WERI-Rb-1 (cell line): ENCODE data around the gene SPINT2.
A peak's percentile ranks its signal among the peaks of the same experiment; 100 is the strongest.

ENCODE experiments used
- DNase-seq: peaks from one replicate; pipeline ENCODE4 v3.0.0-alpha.2; 2020
- H3K27ac ChIP-seq: fragments of 250-450 bp; sonication (Bioruptor Pico); 2 replicates; pipeline ENCODE4 v1.5.1; 2020; ENCODE audit warnings: mild to moderate bottlenecking, moderate library complexity
- H3K27me3 ChIP-seq: fragments of 250-450 bp; sonication (Bioruptor Pico); 2 replicates; pipeline ENCODE4 v1.5.1; 2021; ENCODE audit warnings: mild to moderate bottlenecking, low read depth, moderate library complexity; ENCODE audit not compliant: insufficient read depth, severe bottlenecking
- H3K36me3 ChIP-seq: fragments of 250-450 bp; sonication (Bioruptor Pico); 2 replicates; pipeline ENCODE4 v1.5.1; 2020; ENCODE audit warnings: mild to moderate bottlenecking, moderate library complexity
- H3K4me3 ChIP-seq: 2 replicates; pipeline ENCODE4 v1.5.1; 2011; ENCODE audit warnings: low read depth, mild to moderate bottlenecking, control low read depth, low read length
- H3K9me3 ChIP-seq: fragments of 250-450 bp; sonication (Bioruptor Pico); 2 replicates; pipeline ENCODE4 v1.5.1; 2021; ENCODE audit warnings: mild to moderate bottlenecking, moderate library complexity; ENCODE audit not compliant: severe bottlenecking
- TF ChIP-seq, protein P1 (sequence below): IDR thresholded peaks from 2 replicates; pipeline ENCODE4 v1.5.1; 2011; ENCODE audit warnings: low read depth, mild to moderate bottlenecking, control low read depth, inconsistent platforms, low read length

The SPINT2 gene

DNA sequence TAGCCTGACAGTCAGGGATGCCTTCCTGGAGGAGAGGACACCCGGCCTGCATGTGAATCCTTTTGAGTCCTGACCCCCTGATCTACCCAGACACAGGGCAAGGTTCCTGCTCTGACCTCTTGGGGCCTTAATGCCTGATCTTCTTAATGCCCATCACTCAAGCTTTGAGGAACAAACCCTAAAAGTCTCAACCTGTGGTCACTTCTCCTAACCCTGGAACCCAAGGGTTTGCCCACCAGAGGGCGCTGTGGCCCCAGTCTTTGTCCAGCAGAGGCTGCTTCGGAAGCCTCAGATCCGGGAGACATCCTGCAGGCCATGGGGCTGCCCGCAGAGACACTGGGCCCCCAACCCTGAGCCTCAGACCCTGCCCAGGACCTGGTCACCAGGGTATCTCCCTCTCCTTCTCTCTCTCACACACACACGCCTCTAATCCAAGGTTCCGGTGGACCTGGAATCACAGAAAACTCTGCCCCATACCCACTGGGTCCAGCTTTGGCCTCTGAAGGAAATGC is 30.6 kb upstream of the SPINT2 start:
- Histone ChIP-seq H3K36me3 (no peaks in the 10 kb centered on the region), H3K4me3 (no peak overlapping the region), H3K27me3 (no peaks in the 10 kb centered on the region), H3K27ac (peak overlapping the region; percentile 57), H3K9me3 (no peaks in the 10 kb centered on the region)
- TF ChIP-seq, protein P1, sequence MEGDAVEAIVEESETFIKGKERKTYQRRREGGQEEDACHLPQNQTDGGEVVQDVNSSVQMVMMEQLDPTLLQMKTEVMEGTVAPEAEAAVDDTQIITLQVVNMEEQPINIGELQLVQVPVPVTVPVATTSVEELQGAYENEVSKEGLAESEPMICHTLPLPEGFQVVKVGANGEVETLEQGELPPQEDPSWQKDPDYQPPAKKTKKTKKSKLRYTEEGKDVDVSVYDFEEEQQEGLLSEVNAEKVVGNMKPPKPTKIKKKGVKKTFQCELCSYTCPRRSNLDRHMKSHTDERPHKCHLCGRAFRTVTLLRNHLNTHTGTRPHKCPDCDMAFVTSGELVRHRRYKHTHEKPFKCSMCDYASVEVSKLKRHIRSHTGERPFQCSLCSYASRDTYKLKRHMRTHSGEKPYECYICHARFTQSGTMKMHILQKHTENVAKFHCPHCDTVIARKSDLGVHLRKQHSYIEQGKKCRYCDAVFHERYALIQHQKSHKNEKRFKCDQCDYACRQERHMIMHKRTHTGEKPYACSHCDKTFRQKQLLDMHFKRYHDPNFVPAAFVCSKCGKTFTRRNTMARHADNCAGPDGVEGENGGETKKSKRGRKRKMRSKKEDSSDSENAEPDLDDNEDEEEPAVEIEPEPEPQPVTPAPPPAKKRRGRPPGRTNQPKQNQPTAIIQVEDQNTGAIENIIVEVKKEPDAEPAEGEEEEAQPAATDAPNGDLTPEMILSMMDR, result peak; percentile 82
- peak; percentile 85 for DNase-seq

DNA sequence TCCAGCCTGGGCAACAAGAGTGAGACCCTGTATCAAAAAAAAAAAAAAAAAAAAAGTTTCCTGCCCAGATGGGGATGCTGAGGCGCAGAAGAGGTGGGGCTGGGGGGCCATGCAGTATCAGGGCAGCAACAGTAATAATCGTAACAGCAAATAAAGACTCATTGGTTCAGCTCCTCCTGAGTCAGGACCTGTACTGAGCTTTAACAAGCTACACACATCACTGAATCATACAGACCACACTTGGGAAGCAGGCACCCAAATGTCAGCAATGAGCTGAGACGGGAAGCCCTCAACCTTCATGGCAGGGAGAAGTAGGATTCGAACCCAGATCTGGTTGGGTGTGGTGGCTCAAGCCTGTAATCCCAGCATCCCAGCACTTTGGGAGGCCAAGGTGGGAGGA is 29.8 kb upstream of the SPINT2 start:
- Histone ChIP-seq H3K4me3 (no peak overlapping the region), H3K36me3 (no peaks in the 10 kb centered on the region), H3K27me3 (no peaks in the 10 kb centered on the region), H3K9me3 (no peaks in the 10 kb centered on the region), H3K27ac (no peak overlapping the region)
- no peak for DNase-seq
- TF ChIP-seq, protein P1, result no peak

DNA sequence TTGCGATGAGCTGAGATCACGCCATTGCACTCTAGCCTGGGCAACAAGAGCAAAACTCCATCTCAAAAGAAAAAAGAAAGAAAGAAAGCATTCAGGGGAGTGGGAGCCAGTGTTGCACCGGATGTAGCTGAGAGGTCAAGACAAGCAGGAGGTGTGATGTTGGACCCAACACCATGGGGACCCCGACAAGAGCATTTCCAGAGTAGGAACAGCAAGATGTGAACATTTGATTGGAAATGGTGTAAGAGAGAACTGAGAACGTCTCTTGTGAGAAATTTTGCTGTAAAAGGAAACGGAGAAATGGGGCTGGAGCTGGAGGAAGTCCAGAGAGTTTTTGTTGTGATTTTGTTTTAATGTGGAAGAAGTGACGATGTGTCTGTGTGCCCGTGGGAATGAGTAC is 24.6 kb upstream of the SPINT2 start:
- no peak overlapping the region for H3K27ac ChIP-seq
- DNase-seq, result no peak

DNA sequence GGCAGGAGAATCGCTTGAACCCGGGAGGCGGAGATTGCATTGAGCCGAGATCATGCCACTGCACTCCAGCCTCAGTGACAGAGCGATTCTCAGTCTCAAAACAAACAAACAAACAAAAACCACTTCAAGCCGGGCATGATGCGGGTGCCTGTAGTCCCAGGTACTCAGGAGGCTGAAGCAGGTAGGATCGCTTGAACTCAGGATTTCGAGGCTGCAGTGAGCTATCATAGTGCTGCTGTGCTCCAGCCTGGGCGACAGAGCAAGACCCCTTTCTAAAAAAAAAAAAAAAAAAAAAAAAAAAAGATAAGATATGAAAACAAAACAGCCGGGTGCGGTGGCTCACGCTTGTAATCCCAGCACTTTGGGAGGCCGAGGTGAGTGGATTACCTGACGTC is 21.1 kb upstream of the SPINT2 start:
- peak overlapping the region; percentile 57; the same call in 1 of the 2 replicates for H3K27ac ChIP-seq
- TF ChIP-seq, protein P1, result no peak
- no peak for DNase-seq
- no peaks in the 10 kb centered on the region for H3K9me3 ChIP-seq
- no peak overlapping the region for H3K4me3 ChIP-seq
- H3K27me3 ChIP-seq, result no peaks in the 10 kb centered on the region
- H3K36me3 ChIP-seq, result peaks cover 13% of the 10 kb centered on the region

More for the DNA sequence above, 24.6 kb upstream of the SPINT2 start:
- Histone ChIP-seq H3K4me3 (no peak overlapping the region), H3K27me3 (no peaks in the 10 kb centered on the region), H3K9me3 (no peaks in the 10 kb centered on the region), H3K36me3 (no peaks in the 10 kb centered on the region)
- TF ChIP-seq, protein P1, result no peak

DNA sequence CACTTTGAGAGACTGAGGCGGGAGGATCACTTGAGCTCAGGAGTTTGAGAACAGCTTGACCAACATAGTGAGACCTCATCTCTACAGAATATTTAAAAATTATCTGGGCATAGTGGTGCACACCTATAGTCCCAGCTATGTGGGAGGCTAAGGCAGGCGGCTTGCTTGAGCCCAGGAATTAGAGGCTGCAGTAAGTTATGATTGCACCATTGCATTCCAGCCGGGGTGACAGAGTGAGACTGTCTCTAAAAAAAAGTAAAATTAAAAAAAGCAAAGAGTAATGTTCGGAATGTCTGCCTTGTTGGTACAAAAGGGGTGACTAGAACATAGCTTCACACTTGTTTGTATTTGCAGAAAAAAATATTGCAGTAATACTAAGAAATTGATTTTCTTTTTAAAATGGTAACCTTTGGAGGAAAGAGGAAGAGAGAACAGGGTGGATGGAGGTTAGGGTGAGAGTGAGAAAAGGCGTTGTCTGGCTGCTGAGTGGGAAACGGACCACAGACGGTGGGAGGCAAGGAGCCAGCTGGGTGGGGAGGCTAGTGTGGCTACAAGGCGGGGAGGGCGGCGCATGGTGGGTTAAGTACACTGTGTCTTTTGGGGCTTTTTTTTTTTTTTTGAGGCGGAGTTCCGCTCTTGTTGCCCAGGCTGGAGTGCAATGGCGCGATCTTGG is 18.4 kb upstream of the SPINT2 start:
- Histone ChIP-seq H3K9me3 (no peaks in the 10 kb centered on the region), H3K27me3 (no peaks in the 10 kb centered on the region), H3K27ac (peak overlapping the region; percentile 41), H3K36me3 (peaks cover 27% of the 10 kb centered on the region), H3K4me3 (no peak overlapping the region)
- no peak for DNase-seq
- TF ChIP-seq, protein P1, result no peak

DNA sequence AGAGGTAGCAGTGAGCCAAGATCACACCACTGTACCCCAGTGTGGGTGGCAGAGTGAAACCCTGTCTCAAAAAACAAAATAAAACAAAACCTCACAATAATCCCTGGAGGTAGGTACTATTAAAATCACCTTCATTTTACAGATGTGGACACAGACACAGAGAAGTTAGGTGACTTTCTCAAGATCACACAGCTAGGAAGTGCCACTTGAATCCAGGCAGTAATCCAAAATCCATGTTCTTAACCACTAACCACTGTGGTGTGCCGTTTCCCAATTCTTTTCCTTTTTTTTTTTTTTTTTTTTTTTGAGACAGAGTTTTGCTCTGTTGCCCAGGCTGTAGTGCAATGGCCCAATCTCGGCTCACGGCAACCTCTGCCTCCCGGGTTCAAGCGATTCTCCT is 17.2 kb upstream of the SPINT2 start:
- no peak overlapping the region for H3K4me3 ChIP-seq
- no peak for DNase-seq
- H3K36me3 ChIP-seq, result peaks cover 36% of the 10 kb centered on the region
- H3K27me3 ChIP-seq, result no peaks in the 10 kb centered on the region
- TF ChIP-seq, protein P1, result no peak
- H3K27ac ChIP-seq, result peak overlapping the region; percentile 33
- H3K9me3 ChIP-seq, result no peaks in the 10 kb centered on the region
